ENCODE data around the gene TNFRSF4.

DNA sequence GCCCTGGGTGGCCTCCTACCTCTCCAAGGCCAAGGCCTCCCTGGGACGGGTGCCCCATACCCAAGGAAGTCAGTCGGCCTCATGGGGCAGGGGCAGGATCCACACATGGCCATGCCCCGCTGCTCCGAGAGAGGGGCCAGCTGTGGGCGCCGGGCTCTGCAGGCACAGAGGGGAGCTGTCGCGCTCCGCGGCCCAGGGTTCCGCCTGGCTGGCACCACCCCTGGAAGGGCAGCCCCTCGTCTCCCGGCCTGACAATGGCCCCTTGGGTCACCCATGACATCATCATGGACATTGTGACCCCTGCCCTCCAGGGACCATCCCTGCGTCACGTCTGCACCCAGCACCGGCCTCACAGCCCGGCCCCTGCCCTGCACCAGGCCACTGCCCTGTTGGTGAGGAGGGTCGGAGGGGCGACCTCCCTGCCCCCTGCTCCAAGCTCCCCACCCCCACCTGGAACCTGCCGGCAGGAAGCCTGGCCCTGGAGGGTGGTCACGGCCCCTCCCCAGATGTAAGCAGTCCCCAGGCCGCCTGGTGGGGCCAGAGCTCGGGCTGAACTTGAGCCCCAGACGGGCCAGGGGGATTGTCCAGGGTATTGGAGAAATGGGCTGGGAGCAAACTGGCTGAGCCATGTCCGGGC is 34.5 kb downstream of the TNFRSF4 start:
- TF ChIP-seq CTCF (conservative IDR thresholded peaks at IDR 0.05; ENCODE audit: low read length) (no peak), EZH2phosphoT487 (IDR thresholded peaks at IDR 0.05; ENCODE audit: borderline replicate concordance, low read depth, low read length) (no peak)

All from OCI-LY7 (cell line).